GM18858 (cell line): Measurements from ENCODE around the gene KIRREL3.

Experiments used
- ATAC-seq: cut with Tn5 transposase; IDR thresholded peaks from one replicate; pipeline ENCODE4 v1.9.1; 2021; ENCODE audit not compliant: unreplicated experiment

The KIRREL3 gene

GRCh38 chr11:127000291-127000968 lies at the start of gene KIRREL3:
TSS of gene KIRREL3 (minus strand) at chr11:127000770.
- ATAC-seq = no peak

GRCh38 chr11:127050186-127050585 lies 49.6 kb upstream of the KIRREL3 start:
- ATAC-seq = no peak

- no peak for ATAC-seq
These were observed 48.9 kb upstream of the KIRREL3 start for GRCh38 chr11:127049486-127049885.

- no peak for ATAC-seq
These were observed 44.0 kb upstream of the KIRREL3 start for GRCh38 chr11:127044535-127044934.

GRCh38 chr11:127042445-127042844 lies 41.9 kb upstream of the KIRREL3 start:
- no peak for ATAC-seq

- no peak for ATAC-seq
These were observed 39.0 kb upstream of the KIRREL3 start for GRCh38 chr11:127039591-127039990.

GRCh38 chr11:127037596-127037995 lies 37.0 kb upstream of the KIRREL3 start:
- no peak for ATAC-seq

GRCh38 chr11:127037001-127037400 lies 36.4 kb upstream of the KIRREL3 start:
- ATAC-seq = no peak

- ATAC-seq = no peak
These were observed 35.3 kb upstream of the KIRREL3 start for GRCh38 chr11:127035824-127036223.

- no peak for ATAC-seq
These were observed 34.4 kb upstream of the KIRREL3 start for GRCh38 chr11:127034973-127035372.

GRCh38 chr11:127028648-127029047 lies 28.1 kb upstream of the KIRREL3 start:
- ATAC-seq = no peak

- ATAC-seq = no peak
These were observed 27.2 kb upstream of the KIRREL3 start for GRCh38 chr11:127027789-127028188.

GRCh38 chr11:127027000-127027399 lies 26.4 kb upstream of the KIRREL3 start:
- ATAC-seq = no peak

- ATAC-seq = no peak
These were observed 23.4 kb upstream of the KIRREL3 start for GRCh38 chr11:127023991-127024390.

- ATAC-seq = no peak
These were observed 18.2 kb upstream of the KIRREL3 start for GRCh38 chr11:127018683-127019279.

- ATAC-seq = no peak
These were observed 16.9 kb upstream of the KIRREL3 start for GRCh38 chr11:127017482-127017881.

- no peak for ATAC-seq
These were observed 13.0 kb upstream of the KIRREL3 start for GRCh38 chr11:127013550-127013949.

- no peak for ATAC-seq
These were observed 5.7 kb upstream of the KIRREL3 start for GRCh38 chr11:127006311-127006710.

GRCh38 chr11:127003260-127003981 lies 2.9 kb upstream of the KIRREL3 start:
- ATAC-seq = no peak

GRCh38 chr11:127002669-127003259 lies 2.2 kb upstream of the KIRREL3 start:
- ATAC-seq = no peak

GRCh38 chr11:127000981-127001380 lies 411 bp upstream of the KIRREL3 start:
- ATAC-seq = no peak

- ATAC-seq = no peak
These were observed 1.2 kb downstream of the KIRREL3 start for GRCh38 chr11:126999366-126999765.
